ENCODE results near the gene ZNF211.

ZNF211 gene

DNA sequence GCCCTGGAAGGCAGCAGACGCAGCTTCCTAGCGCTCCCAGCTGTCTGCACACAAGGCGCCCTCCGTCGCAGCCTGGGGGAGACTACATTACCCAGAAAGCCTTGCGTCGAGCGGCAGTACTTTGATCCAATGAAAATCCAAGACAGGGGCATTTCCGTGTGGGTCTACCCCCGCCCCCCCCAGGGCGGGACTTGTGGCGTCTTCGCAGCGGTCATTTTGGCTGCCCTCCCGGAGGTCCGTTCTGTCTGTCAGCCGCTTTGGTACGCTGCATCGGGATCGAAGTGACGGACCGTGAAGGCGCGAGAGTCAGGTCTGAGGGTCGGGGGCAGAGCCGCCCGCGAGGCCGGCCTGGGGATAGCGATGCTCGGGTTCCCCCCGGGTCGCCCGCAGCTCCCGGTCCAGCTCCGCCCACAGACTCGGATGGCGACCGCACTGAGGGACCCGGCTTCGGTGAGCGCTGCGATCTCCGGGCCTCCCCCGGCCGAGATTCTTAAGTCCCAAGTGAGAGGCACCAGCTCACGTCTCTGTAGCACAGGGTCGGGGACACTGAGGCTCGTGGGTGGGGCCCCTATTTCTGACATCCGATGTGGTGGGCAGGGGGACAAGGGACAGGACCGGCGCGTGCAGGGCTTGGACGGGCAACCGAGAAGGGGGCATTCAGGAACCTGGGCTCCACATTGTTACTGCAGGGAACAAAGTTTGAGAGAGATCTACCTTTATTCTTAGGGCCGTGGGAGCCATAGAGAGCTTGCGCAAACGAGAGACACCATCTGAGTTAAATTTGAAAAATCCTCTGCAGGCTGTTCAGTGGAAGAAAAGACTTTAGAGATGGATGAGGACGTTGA, at the start of gene ZNF211:
Gene ZNF211, plus strand, starts transcription at position 182 of the 845 bp plus-strand sequence. Its CDS starts 179 bp downstream, at position 361.
- ChIA-PET POLR2A (no interaction called here), CTCF (interaction anchor here (1.0 to 1.2 kb wide), 4 partner anchors 19 to 226 kb away, joined by 3 to 7 read pairs (median 4); partner anchors contain the start of genes ZNF134 and ZNF551)
- TF ChIP-seq, protein P1, sequence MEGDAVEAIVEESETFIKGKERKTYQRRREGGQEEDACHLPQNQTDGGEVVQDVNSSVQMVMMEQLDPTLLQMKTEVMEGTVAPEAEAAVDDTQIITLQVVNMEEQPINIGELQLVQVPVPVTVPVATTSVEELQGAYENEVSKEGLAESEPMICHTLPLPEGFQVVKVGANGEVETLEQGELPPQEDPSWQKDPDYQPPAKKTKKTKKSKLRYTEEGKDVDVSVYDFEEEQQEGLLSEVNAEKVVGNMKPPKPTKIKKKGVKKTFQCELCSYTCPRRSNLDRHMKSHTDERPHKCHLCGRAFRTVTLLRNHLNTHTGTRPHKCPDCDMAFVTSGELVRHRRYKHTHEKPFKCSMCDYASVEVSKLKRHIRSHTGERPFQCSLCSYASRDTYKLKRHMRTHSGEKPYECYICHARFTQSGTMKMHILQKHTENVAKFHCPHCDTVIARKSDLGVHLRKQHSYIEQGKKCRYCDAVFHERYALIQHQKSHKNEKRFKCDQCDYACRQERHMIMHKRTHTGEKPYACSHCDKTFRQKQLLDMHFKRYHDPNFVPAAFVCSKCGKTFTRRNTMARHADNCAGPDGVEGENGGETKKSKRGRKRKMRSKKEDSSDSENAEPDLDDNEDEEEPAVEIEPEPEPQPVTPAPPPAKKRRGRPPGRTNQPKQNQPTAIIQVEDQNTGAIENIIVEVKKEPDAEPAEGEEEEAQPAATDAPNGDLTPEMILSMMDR (IDR thresholded peaks at IDR 0.05; ENCODE audit: control extremely low read depth, extremely low read depth, low read depth, missing control alignments) = peak; percentile 11
- DNase-seq (ENCODE audit: extremely low spot score) = peak; percentile 96

DNA sequence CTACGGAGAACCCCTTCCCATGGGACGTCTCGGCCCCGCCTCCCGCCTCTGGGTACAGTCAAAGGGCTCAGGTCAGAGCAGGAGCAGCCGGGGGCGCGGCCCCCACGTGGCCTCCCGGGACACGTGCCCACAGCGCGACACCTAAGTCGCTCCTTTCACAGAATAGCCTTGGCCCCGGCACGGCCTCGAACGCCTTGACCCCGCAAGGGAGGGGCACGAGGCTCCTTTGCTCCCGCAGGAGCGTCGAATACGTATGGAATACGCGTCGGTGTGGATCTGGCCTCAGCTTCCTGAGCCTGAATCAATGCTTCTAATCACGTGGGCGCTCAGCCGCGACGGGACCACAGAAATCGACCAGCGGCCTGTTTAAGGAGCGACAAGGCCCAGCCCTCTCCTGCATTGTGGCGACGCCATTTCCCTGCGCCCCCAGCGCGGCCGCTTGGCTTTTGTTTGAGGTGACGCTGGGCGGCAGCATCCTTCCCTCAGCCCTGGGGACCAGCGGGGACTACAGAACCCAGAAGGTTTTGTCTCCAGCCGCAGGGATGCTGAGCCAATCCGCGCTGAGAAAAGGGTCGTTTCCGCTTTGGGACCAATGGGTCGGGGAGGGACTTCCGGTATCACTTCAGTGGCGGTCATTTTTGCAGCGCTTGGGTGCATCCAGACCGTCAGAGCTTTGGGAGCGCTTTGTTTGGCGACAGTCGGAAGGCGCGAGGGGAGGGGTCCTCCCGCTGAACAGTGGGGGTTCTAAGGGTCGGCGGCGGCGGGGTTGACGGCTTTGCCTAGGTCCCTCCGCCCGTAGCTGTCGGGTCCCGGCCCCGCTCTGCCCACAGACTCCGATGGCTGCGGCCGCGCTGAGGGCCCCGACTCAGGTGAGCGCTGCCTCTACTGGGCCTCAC, 49.2 kb upstream of the ZNF211 start, which contains the start of gene ZIK1:
Gene ZIK1, plus strand, starts transcription at position 625 of the 896 bp plus-strand sequence. Its CDS starts 212 bp downstream, at position 837.
- DNase-seq (ENCODE audit: extremely low spot score) = peak; percentile 96
- TF ChIP-seq, protein P1 (IDR thresholded peaks at IDR 0.05; ENCODE audit: control extremely low read depth, extremely low read depth, low read depth, missing control alignments) = peak; percentile 44
- CTCF ChIA-PET = interaction anchor here (1.4 kb wide), 1 partner anchor 314 kb away, joined by 3 read pairs; no protein-coding TSS in a partner anchor
- POLR2A ChIA-PET = no interaction called here

DNA sequence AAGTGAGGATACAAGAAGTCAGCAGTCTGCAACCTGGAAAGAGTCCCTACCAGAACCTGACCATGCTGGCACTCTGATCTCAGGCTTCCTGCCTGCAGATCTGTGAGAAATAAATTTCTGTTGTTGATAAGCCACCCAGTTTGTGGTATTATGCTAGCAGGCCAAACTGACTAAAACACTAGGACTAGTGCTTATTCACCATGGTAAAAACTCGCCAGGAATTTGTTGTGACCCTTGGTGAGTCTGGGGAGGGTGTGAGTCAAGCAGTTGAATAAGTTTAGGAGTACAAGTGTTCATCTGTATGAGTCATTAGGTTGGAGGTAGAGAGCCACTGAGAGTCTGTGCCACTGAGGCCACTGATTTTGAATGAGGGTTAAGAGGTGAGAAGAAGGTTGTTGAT, 45.4 kb upstream of the ZNF211 start:
- TF ChIP-seq, protein P1 (IDR thresholded peaks at IDR 0.05; ENCODE audit: control extremely low read depth, extremely low read depth, low read depth, missing control alignments) = no peak
- ChIA-PET CTCF (no interaction called here), POLR2A (no interaction called here)
- DNase-seq (ENCODE audit: extremely low spot score) = no peak

DNA sequence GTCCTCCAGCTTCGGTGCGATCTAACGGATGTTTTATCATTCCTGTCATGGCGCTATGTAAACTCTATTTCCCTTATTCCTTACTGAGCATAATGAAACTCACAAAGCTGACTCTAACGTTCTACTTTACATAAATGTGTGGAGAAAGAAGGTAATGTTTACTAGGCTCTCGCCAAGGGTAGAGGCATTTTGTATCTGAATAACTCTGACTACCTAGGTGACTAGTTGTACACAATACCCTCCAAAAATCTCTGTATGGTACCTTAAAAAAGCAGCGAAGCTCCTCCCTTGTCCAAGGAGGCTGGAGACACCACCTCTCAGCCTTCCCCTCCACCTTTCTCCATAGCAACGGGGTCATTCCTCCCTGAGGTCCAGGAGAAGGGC, 33.6 kb upstream of the ZNF211 start:
- TF ChIP-seq, protein P1 (IDR thresholded peaks at IDR 0.05; ENCODE audit: control extremely low read depth, extremely low read depth, low read depth, missing control alignments) = no peak
- no peak for DNase-seq (ENCODE audit: extremely low spot score)
- CTCF ChIA-PET = no interaction called here
- POLR2A ChIA-PET = no interaction called here

DNA sequence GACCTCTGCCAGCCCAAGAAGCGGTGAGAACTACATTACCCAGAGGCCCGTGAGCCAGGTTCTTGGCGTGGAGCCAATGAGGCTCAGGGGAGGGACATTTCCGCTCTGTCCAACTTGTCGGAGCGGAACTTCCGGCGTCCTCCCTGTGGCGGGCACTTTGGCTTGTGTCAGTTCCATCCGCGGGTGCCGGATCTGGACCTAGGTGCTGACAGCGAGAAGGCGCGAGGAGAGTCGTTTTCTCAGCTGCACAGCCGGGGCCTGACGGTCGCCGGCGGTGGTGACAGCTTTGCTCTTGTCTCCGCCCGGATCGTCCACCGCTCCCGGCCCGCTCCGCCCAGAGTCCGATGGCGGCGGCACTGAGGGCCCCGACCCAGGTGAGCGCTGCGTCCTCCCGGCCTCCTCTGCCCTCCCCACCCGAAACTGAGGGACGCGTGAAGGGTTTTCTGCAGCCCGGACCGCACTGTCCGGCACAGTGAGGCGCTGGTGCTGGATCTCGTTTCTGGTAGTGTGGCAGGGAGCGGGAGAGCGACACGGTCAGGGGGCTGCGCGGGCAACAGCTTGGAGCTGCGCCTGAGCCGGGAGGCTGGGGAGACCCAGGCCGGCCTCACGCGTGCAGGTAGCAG, 33.1 kb upstream of the ZNF211 start, which contains the start of gene ZNF530:
Gene ZNF530, plus strand, starts transcription at position 125 of the 623 bp plus-strand sequence. CDS start 4,461 bp downstream, outside the sequence.
- DNase-seq (ENCODE audit: extremely low spot score) = peak; percentile 92
- TF ChIP-seq, protein P1 (IDR thresholded peaks at IDR 0.05; ENCODE audit: control extremely low read depth, extremely low read depth, low read depth, missing control alignments) = no peak
- CTCF ChIA-PET = interaction anchor here (1.2 kb wide), 1 partner anchor 9 kb away, joined by 3 read pairs; no protein-coding TSS in a partner anchor
- POLR2A ChIA-PET = no interaction called here

DNA sequence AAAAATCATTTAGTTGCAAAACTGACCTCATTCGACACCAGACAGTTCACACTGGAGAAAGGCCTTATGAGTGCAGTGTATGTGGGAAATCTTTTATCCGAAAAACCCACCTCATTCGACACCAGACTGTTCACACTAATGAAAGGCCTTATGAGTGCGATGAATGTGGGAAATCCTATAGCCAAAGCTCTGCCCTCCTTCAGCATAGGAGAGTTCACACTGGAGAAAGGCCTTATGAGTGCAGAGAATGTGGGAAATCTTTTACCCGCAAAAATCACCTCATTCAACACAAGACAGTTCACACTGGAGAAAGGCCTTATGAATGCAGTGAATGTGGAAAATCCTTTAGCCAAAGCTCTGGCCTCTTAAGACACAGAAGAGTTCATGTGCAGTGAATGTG, 26.0 kb upstream of the ZNF211 start:
- TF ChIP-seq, protein P1 (IDR thresholded peaks at IDR 0.05; ENCODE audit: control extremely low read depth, extremely low read depth, low read depth, missing control alignments) = no peak
- DNase-seq (ENCODE audit: extremely low spot score) = no peak
- CTCF ChIA-PET = no interaction called here
- POLR2A ChIA-PET = no interaction called here
